Subcutaneous abdominal adipose tissue (tissue), 5 donors: ENCODE results near the gene BICC1.

Source experiments
- H3K27ac ChIP-seq: one replicate; pipeline ENCODE4 v1.7.0; 2013; ENCODE audit warnings: low read depth, mild to moderate bottlenecking, inconsistent platforms, low read length, moderate library complexity
- H3K27me3 ChIP-seq, 5 donors: one replicate each; pipeline ENCODE4 v1.7.0; 2013; ENCODE audit warnings: low read length in 5 of 5, inconsistent platforms in 1 of 5; ENCODE audit not compliant: control insufficient read depth in 5 of 5, insufficient read depth in 4 of 5
- H3K36me3 ChIP-seq, 5 donors: one replicate each; pipeline ENCODE4 v1.7.0; 2013; ENCODE audit warnings: low read length in 5 of 5; ENCODE audit not compliant: control insufficient read depth in 5 of 5, insufficient read depth in 5 of 5
- H3K4me1 ChIP-seq, 5 donors: one replicate each; pipeline ENCODE4 v1.7.0; 2013; ENCODE audit warnings: low read length in 5 of 5, mild to moderate bottlenecking in 3 of 5, moderate library complexity in 1 of 5; ENCODE audit not compliant: control insufficient read depth in 5 of 5, insufficient read depth in 5 of 5
- H3K4me3 ChIP-seq, 5 donors: one replicate each; pipeline ENCODE4 v1.7.0; 2013; ENCODE audit warnings: low read length in 5 of 5, low read depth in 1 of 5
- H3K9ac ChIP-seq, 5 donors: one replicate each; pipeline ENCODE4 v1.7.0; 2013; ENCODE audit warnings: low read length in 5 of 5, mild to moderate bottlenecking in 4 of 5, moderate library complexity in 3 of 5
- H3K9me3 ChIP-seq, 5 donors: one replicate each; pipeline ENCODE4 v1.7.0; 2013; ENCODE audit warnings: low read length in 5 of 5; ENCODE audit not compliant: control insufficient read depth in 5 of 5
- donor health status: healthy.
- donor health status: healthy.
- donor health status: healthy.
- donor health status: healthy.
- donor health status: healthy.

BICC1 gene

GRCh38 chr10:58660575-58661255, 148.0 kb downstream of the BICC1 start:
- H3K27me3 ChIP-seq = no peaks in the 10 kb centered on the region

GRCh38 chr10:58661336-58661735, 148.7 kb downstream of the BICC1 start:
- Histone ChIP-seq H3K9ac (no peak overlapping the region), H3K4me1 (no peaks in the 10 kb centered on the region), H3K9me3 (peaks cover 0 to 7% (median 5%) of the 10 kb centered on the region in 5 donors), H3K27me3 (no peaks in the 10 kb centered on the region), H3K4me3 (no peak overlapping the region), H3K36me3 (no peaks in the 10 kb centered on the region), H3K27ac (no peak overlapping the region)

More at GRCh38 chr10:58660575-58661255, 148.0 kb downstream of the BICC1 start:
- Histone ChIP-seq H3K4me1 (no peaks in the 10 kb centered on the region), H3K9ac (no peak overlapping the region), H3K4me3 (no peak overlapping the region), H3K36me3 (no peaks in the 10 kb centered on the region), H3K9me3 (peaks cover 0 to 7% (median 5%) of the 10 kb centered on the region in 5 donors), H3K27ac (no peak overlapping the region)

GRCh38 chr10:58661902-58662301, 149.2 kb downstream of the BICC1 start:
- Histone ChIP-seq H3K36me3 (no peaks in the 10 kb centered on the region), H3K9me3 (peaks cover 0 to 7% (median 5%) of the 10 kb centered on the region in 5 donors), H3K27me3 (no peaks in the 10 kb centered on the region), H3K27ac (no peak overlapping the region), H3K4me3 (no peak overlapping the region), H3K9ac (no peak overlapping the region), H3K4me1 (no peaks in the 10 kb centered on the region)

GRCh38 chr10:58662314-58662713, 149.6 kb downstream of the BICC1 start:
- Histone ChIP-seq H3K27ac (no peak overlapping the region), H3K27me3 (no peaks in the 10 kb centered on the region), H3K4me3 (no peak overlapping the region), H3K4me1 (no peaks in the 10 kb centered on the region), H3K9me3 (peaks cover 0 to 7% (median 5%) of the 10 kb centered on the region in 5 donors), H3K9ac (no peak overlapping the region), H3K36me3 (no peaks in the 10 kb centered on the region)

GRCh38 chr10:58665361-58665760, 152.7 kb downstream of the BICC1 start:
- H3K9ac ChIP-seq = no peak overlapping the region
- H3K4me3 ChIP-seq = no peak overlapping the region
- H3K36me3 ChIP-seq = no peaks in the 10 kb centered on the region
- H3K27ac ChIP-seq = no peak overlapping the region
- peaks cover 0 to 7% (median 5%) of the 10 kb centered on the region in 5 donors for H3K9me3 ChIP-seq
- H3K4me1 ChIP-seq = no peaks in the 10 kb centered on the region
- no peaks in the 10 kb centered on the region for H3K27me3 ChIP-seq

GRCh38 chr10:58666024-58666423, 153.4 kb downstream of the BICC1 start:
- Histone ChIP-seq H3K4me3 (peak overlapping the region in 1 of 5 donors; percentile 44), H3K36me3 (no peaks in the 10 kb centered on the region), H3K9ac (no peak overlapping the region), H3K9me3 (peaks cover 0 to 7% (median 5%) of the 10 kb centered on the region in 5 donors), H3K4me1 (no peaks in the 10 kb centered on the region), H3K27me3 (no peaks in the 10 kb centered on the region), H3K27ac (no peak overlapping the region)

GRCh38 chr10:58667658-58668310, 155.1 kb downstream of the BICC1 start:
- Histone ChIP-seq H3K9ac (no peak overlapping the region), H3K4me3 (no peak overlapping the region), H3K9me3 (peaks cover 0 to 7% (median 5%) of the 10 kb centered on the region in 5 donors), H3K4me1 (no peaks in the 10 kb centered on the region), H3K36me3 (no peaks in the 10 kb centered on the region), H3K27ac (no peak overlapping the region), H3K27me3 (no peaks in the 10 kb centered on the region)

- no peaks in the 10 kb centered on the region for H3K27me3 ChIP-seq
- no peaks in the 10 kb centered on the region for H3K36me3 ChIP-seq
- H3K4me1 ChIP-seq = peaks cover 0 to 3% (median 0%) of the 10 kb centered on the region in 5 donors
- no peaks in the 10 kb centered on the region for H3K9me3 ChIP-seq
- H3K4me3 ChIP-seq = no peak overlapping the region
- H3K27ac ChIP-seq = no peak overlapping the region
- no peak overlapping the region for H3K9ac ChIP-seq
Observed at GRCh38 chr10:58672845-58673244, 160.2 kb downstream of the BICC1 start.

- H3K27me3 ChIP-seq = no peaks in the 10 kb centered on the region
- H3K9me3 ChIP-seq = no peaks in the 10 kb centered on the region
- H3K4me3 ChIP-seq = no peak overlapping the region
- peaks cover 0 to 3% (median 0%) of the 10 kb centered on the region in 5 donors for H3K4me1 ChIP-seq
- H3K27ac ChIP-seq = no peak overlapping the region
- no peak overlapping the region for H3K9ac ChIP-seq
- H3K36me3 ChIP-seq = no peaks in the 10 kb centered on the region
Observed at GRCh38 chr10:58674251-58674650, 161.6 kb downstream of the BICC1 start.

- peaks cover 0 to 3% (median 0%) of the 10 kb centered on the region in 5 donors for H3K4me1 ChIP-seq
- H3K9ac ChIP-seq = no peak overlapping the region
- H3K9me3 ChIP-seq = no peaks in the 10 kb centered on the region
- no peaks in the 10 kb centered on the region for H3K36me3 ChIP-seq
- H3K4me3 ChIP-seq = no peak overlapping the region
- H3K27ac ChIP-seq = no peak overlapping the region
- H3K27me3 ChIP-seq = no peaks in the 10 kb centered on the region
Observed at GRCh38 chr10:58675321-58675720, 162.6 kb downstream of the BICC1 start.
